KBM-7 (cell line): ENCODE data around the gene GPR132.

Source experiments
- DNase-seq: peaks from one replicate; pipeline ENCODE4 v3.0.0-alpha.2; 2015
- in situ Hi-C: fragments of 300-500 bp; cut with MboI; formaldehyde crosslinking; loops from 2 replicates; pipeline ENCODE4 v1.14.3; 2020; ENCODE audit warnings: low sequenced_read_pairs, low pct_unique_long_range_greater_than_20kb, mixed read lengths

Gene GPR132

DNA sequence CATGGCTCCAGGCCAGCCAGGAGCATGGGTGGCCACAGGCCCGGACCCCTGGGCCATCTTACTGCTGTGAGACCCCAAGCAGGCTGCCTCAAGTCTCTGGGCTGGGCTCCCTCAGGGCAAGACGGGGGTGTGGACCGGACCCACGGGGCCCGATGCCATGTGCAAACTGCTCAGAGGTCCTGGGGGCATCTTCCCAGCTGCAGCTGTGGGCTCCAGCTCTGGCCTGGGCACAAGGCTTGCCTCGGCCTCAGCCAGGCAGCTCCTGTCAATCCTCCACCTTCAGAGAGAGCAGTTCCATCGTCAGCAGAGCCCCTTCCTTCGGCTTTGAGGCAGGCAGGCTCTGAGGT is 12.4 kb upstream of the GPR132 start:
- in situ Hi-C loops, result no loop called here
- DNase-seq, result no peak

DNA sequence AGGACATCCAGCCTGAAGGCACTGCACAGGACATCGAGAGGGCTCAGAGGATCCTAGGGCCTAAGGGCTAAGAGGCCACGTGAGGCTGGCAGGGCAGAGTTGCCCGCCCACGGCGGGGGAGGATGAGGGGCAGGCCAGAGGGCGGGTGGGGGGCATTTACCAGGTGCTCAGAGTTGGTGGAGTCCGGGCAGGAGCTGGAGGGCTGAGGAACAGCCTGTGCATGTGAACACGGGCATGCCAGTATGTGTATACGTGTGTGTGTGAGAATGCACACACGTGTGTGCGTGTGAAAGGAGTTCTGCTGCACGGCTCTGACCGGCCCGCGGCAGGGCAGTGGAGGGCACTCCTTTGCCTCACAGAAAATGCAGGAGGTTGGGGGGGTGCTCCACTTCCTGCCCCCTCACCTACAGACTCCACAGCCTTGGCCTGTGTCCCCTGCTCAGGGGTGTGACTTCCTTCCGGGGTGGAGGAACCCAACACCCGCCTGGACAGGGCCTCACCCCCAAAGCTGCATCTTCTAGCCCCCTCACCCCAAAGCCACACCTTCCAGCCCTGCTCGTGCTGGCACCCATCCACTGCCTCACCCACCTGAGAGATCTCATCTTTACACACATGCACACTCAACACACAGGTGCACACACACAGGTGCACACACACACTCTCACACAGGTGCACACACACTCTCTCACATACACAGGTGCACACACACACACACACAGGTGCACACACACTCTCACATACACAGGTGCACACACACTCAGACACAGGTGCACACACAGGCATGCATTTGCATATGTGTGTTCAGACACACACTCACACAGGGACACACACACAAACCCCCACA is 11.8 kb upstream of the GPR132 start:
- in situ Hi-C loops, result no loop called here
- DNase-seq, result no peak

DNA sequence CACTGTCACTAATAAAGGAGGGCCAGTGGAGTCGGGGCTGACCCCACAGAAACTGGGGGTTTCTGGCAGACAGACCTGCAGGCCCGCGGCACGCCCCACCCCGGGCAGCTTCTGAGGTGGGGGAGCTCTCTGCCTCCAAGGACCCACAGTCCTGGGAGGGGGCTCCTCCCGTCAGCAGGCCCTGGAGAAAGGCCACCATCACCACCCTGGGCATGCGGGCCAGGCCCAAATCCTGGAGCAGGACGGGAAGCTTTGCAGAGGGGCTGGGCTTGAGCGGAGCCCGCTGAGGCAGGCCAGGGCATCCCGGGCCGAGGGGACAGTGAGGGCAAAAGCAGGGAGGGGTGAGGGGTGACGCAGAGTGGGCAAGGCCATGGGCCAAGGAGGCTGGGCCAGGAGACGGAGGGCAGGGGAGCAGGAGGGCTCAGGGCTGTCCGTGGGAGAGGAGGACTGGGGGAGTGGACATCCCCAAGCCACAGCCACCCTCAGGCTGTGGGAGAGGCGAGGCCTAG is 11.1 kb upstream of the GPR132 start:
- in situ Hi-C loops, result no loop called here
- DNase-seq, result no peak

DNA sequence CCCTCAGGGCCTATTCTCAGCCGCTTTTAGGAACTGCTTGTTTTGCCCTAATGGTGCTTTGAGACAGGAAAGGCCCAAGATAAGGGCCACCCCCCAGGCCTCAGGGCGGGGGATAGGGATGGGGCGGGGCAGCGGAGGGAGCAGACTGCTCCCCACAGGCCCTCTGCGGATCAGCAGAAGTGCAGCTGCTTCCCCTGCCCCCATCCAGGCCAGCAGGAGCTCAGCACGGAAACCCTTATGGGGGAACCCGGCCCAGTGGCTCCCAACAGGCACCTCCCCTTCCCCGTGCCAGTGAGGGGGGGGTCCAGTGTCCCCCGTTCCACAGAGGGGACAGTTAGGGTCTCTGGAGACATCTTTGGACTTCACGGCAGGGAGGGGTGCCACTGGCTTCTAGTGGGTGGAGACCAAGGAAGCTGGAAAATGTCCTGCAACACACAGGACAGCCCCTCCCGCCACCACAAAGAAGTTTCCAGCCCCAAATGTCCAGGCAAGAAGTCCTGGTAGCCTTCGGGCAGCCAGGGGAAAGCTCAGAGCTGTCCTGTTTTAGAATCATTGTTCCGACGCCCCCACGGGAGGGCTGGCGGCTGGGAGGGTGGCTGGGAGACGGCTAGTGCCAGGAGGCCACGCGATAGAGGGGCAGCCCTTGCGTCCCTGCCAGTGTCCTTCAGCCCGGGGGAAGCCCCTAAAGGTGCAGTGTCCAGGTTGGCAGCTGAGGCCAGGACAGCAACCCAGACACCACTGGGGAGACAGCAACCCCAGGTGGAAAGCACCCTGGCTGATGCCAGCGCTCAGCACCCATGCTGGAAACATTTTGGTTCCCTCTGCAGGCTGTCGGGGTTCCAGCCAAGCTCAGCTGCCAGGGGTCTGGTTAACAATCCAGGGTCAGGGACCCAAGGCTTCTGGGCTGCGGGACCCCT is 10.4 kb upstream of the GPR132 start:
- in situ Hi-C loops, result no loop called here
- peak; percentile 82 for DNase-seq

- no peak for DNase-seq
- in situ Hi-C loops, result no loop called here
These were observed 9.4 kb upstream of the GPR132 start for GRCh38 chr14:105074601-105075053.

GRCh38 chr14:105073720-105074600 is 8.7 kb upstream of the GPR132 start:
- no peak for DNase-seq
- in situ Hi-C loops, result no loop called here

DNA sequence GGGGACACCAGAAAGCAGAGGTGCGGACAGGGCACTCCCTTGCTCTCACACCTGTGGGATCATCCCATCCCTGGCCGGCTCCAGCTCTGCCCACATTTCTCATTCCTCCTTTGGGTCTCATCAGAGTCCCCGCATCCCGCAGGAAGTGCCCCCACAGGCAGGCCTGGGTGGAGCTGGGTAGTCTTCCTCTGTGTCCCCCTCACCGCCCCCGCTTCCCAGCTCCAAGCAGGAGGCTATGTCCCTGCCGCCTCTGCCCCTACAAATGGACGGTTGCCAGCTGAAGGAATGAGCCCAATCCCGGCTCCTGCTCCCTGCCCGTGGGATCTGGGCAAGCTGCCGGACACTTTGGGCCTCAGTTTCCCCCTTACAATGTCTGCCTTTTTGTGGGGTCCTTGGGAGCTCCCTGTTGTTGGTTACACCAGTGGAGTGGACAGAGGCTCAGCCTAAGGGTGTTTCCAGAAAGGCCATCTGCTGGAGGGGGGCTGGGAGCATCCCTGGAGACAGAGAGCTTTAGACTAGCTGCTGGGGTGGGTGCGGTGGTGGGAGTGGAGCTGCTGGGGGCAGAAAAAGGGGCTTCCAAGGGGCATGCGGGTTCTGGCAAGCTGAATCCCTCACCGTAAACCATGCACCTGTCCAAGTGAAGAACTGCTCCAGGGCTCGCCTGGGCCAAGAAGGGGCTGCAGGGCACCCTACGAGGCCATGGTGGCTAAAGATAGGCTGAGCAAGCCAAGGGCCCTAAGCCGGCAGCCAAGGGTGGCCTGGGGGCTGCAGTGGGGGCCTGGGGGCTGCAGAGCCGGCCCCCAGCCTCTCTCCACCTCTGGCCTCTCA is 7.9 kb upstream of the GPR132 start:
- in situ Hi-C loops, result no loop called here
- DNase-seq, result no peak

GRCh38 chr14:105072381-105072861 is 7.2 kb upstream of the GPR132 start:
- in situ Hi-C loops, result no loop called here
- DNase-seq, result no peak

- in situ Hi-C loops, result no loop called here
- no peak for DNase-seq
These were observed 6.7 kb upstream of the GPR132 start for GRCh38 chr14:105071942-105072341.

GRCh38 chr14:105071326-105071725 is 6.1 kb upstream of the GPR132 start:
- in situ Hi-C loops, result no loop called here
- no peak for DNase-seq

GRCh38 chr14:105070760-105071137 is 5.5 kb upstream of the GPR132 start:
- no peak for DNase-seq

GRCh38 chr14:105069871-105070759 is 4.9 kb upstream of the GPR132 start:
- peak; percentile 66 for DNase-seq
- in situ Hi-C loops, result no loop called here

More at GRCh38 chr14:105070760-105071137, 5.5 kb upstream of the GPR132 start:
- in situ Hi-C loops, result no loop called here

GRCh38 chr14:105069522-105069870 is 4.3 kb upstream of the GPR132 start:
- no peak for DNase-seq
- in situ Hi-C loops, result no loop called here

DNA sequence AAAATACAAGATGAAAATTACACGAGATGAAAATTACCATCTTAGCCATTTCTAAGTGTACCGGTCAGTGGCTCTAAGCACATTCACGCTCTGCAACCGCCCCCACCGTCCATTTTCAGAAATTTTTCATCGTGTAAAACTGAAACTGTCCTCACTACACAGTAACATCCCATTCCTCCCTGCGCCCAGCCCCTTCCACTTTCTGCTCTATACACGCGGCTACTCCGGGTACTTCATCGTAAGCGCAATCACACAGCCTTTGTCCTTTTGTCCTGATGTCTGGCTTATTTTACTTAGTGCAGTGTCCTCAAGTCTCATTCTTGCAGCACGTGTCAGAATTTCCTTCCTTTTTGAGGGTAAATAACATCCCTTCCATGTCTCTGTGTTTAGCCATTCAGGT is 3.6 kb upstream of the GPR132 start:
- no peak for DNase-seq
- in situ Hi-C loops, result no loop called here

DNA sequence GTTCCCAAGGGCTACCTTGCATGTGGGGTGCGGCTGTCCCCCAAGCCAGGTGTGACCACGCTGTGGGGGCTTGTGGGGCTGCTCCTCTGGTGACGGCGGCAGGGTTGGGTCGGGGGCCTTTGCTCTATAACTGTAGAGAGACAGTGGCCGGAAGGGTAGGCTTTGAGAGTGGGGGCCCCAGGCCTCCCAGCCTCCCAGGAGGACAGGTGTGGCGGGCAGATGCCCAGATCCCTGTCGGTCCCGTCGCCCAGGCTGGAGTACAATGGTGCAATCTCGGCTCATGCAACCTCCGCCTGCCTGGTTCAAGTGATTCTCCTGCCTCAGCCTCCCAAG is 2.7 kb upstream of the GPR132 start:
- no peak for DNase-seq
- in situ Hi-C loops, result no loop called here

DNA sequence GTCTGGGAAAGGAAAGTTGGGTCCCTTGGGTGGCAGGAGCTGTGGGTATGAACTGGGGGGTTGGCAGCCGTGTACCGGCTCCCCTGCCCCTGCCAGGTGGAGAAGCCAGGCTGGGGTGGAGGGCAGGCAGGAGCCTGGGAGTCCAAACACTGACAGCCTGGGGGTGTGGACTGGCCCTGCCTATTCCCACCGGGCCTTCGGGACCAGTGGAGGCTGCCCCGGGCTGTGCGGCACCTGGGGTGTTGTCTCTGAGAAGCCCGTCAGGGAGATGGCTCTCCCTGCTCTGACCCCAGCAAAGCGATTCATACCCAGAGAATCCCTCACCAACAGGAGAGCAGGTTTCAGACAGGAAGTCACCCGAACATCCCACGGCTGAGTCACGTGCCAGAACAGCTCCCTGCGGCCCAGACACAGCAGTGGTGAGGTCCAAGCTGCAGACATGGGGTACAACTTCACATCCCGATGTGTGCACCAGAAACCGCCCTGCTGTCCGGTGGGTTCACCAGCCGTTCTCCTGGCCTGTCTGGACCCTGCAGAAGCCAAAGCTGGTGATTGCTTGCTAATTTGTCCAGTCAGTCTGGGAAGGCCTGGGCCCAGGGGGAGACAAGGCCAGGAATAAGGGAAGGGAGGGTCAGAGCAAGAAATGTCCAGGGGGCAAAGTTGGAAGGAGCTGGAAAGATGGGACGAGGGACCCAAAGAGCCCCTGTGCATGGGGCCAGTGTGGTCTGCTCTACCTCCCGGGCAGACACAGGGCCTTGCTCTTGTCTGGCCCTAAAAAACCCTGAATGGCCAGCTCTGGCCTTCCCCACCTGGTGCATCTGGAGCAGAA is 2.1 kb upstream of the GPR132 start:
- DNase-seq, result no peak

More for the DNA sequence above, 2.1 kb upstream of the GPR132 start:
- in situ Hi-C loops, result no loop called here
